ENCODE results near the gene TPX2. TPM values are rescaled to one million over a fixed set of nuclear protein-coding genes. Genes with fewer than 3 reads are reported as not detected.

TPX2 gene
- total and polyA plus RNA-seq, 10 of the 15 experiments (the other 5 are each of a cell fraction or from before 2014, with no cell fraction given): 29.7 to 144 (median 89.0) TPM

DNA sequence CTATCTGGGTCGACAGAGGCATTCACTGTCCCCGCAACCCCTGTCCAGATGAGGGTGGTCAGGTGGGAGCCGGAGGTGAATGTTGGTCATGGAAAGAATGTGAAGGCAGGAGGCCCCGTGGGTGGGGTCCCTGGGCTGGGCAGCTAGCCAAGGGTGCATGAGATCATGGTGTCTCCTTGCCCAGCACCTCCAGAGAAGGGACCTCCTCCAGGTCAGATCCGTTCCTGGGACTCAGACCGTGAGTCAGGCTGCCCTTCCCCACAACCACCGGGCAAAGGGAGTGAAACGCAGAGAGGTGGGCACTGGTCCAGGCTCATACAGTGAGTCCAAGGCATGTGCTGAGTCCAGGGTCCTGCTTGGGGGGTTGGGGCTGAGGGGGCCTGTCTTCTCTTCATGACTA, 102.8 kb downstream of the TPX2 start:
- RAD21 ChIA-PET (ENCODE audit: unreplicated experiment): no interaction called here
- in situ Hi-C loops (cut with MboI): no loop called here
- 54% methylated on average over 8 of the region's 8 CpGs for WGBS (ENCODE audit: insufficient coverage, insufficient replicate concordance, low lambda C conversion rate, missing lambda C conversion rate)
- ATAC-seq (no peak), DNase-seq (ENCODE audit: low read depth, low spot score) (no peak), FAIRE-seq (no peak)
- POLR2A ChIA-PET: no interaction called here
- intact Hi-C loops (cut with micrococcal nuclease; ENCODE audit: unreplicated experiment): no loop called here
- H3K27ac ChIP-seq (ENCODE audit: control insufficient read depth, insufficient read depth): no peak overlapping the region
- H3K4me1 ChIP-seq (ENCODE audit: control insufficient read depth, insufficient read depth, low read length): peaks cover 5% of the 10 kb centered on the region; the same call in 1 of the 2 replicates
- H3K9me3 ChIP-seq (replicated peaks; ENCODE audit: control insufficient read depth, insufficient read depth, low read length): no peaks in the 10 kb centered on the region
- no peaks in the 10 kb centered on the region for H4K20me1 ChIP-seq (ENCODE audit: control insufficient read depth, insufficient read depth)
- no TSS peak for BruUV-seq (replicated peaks)
- no peak overlapping the region for H3K9ac ChIP-seq (ENCODE audit: control insufficient read depth, insufficient read depth, low read length)
- no peaks in the 10 kb centered on the region for H3K79me2 ChIP-seq (ENCODE audit: control insufficient read depth, insufficient read depth, low read length)
- no peak overlapping the region for H2AFZ ChIP-seq (ENCODE audit: control insufficient read depth, low read depth, low read length)
- no peak overlapping the region for H3K4me3 ChIP-seq
- no peaks in the 10 kb centered on the region for H3K36me3 ChIP-seq (ENCODE audit: control insufficient read depth in 2 of 2, insufficient read depth in 2 of 2, low read length in 1 of 2)
- TF ChIP-seq ZNF24 (IDR thresholded peaks at IDR 0.05) (no peak), IKZF1 (conservative IDR thresholded peaks at IDR 0.05) (no peak), ZBTB40 (IDR thresholded peaks at IDR 0.05; ENCODE audit: borderline replicate concordance) (no peak), RAD51 (IDR thresholded peaks at IDR 0.05) (no peak), NR2C2 (IDR thresholded peaks at IDR 0.05; ENCODE audit: borderline replicate concordance, control insufficient read depth, insufficient read length, low read depth) (no peak), SREBF1 (IDR thresholded peaks at IDR 0.05; ENCODE audit: low read length) (no peak), USF2 (IDR thresholded peaks at IDR 0.05; ENCODE audit: borderline replicate concordance, low read depth, low read length) (no peak)
- TF ChIP-seq, protein P1, sequence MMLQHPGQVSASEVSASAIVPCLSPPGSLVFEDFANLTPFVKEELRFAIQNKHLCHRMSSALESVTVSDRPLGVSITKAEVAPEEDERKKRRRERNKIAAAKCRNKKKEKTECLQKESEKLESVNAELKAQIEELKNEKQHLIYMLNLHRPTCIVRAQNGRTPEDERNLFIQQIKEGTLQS (IDR thresholded peaks at IDR 0.05; ENCODE audit: borderline replicate concordance, extremely low read depth, low read depth, low read length): no peak
- TF ChIP-seq, protein P2, sequence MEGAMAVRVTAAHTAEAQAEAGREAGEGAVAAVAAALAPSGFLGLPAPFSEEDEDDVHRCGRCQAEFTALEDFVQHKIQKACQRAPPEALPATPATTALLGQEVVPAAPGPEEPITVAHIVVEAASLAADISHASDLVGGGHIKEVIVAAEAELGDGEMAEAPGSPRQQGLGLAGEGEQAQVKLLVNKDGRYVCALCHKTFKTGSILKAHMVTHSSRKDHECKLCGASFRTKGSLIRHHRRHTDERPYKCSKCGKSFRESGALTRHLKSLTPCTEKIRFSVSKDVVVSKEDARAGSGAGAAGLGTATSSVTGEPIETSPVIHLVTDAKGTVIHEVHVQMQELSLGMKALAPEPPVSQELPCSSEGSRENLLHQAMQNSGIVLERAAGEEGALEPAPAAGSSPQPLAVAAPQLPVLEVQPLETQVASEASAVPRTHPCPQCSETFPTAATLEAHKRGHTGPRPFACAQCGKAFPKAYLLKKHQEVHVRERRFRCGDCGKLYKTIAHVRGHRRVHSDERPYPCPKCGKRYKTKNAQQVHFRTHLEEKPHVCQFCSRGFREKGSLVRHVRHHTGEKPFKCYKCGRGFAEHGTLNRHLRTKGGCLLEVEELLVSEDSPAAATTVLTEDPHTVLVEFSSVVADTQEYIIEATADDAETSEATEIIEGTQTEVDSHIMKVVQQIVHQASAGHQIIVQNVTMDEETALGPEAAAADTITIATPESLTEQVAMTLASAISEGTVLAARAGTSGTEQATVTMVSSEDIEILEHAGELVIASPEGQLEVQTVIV (IDR thresholded peaks at IDR 0.05; ENCODE audit: borderline replicate concordance, partially characterized antibody): no peak
- TF ChIP-seq, protein P3, sequence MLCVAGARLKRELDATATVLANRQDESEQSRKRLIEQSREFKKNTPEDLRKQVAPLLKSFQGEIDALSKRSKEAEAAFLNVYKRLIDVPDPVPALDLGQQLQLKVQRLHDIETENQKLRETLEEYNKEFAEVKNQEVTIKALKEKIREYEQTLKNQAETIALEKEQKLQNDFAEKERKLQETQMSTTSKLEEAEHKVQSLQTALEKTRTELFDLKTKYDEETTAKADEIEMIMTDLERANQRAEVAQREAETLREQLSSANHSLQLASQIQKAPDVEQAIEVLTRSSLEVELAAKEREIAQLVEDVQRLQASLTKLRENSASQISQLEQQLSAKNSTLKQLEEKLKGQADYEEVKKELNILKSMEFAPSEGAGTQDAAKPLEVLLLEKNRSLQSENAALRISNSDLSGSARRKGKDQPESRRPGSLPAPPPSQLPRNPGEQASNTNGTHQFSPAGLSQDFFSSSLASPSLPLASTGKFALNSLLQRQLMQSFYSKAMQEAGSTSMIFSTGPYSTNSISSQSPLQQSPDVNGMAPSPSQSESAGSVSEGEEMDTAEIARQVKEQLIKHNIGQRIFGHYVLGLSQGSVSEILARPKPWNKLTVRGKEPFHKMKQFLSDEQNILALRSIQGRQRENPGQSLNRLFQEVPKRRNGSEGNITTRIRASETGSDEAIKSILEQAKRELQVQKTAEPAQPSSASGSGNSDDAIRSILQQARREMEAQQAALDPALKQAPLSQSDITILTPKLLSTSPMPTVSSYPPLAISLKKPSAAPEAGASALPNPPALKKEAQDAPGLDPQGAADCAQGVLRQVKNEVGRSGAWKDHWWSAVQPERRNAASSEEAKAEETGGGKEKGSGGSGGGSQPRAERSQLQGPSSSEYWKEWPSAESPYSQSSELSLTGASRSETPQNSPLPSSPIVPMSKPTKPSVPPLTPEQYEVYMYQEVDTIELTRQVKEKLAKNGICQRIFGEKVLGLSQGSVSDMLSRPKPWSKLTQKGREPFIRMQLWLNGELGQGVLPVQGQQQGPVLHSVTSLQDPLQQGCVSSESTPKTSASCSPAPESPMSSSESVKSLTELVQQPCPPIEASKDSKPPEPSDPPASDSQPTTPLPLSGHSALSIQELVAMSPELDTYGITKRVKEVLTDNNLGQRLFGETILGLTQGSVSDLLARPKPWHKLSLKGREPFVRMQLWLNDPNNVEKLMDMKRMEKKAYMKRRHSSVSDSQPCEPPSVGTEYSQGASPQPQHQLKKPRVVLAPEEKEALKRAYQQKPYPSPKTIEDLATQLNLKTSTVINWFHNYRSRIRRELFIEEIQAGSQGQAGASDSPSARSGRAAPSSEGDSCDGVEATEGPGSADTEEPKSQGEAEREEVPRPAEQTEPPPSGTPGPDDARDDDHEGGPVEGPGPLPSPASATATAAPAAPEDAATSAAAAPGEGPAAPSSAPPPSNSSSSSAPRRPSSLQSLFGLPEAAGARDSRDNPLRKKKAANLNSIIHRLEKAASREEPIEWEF (IDR thresholded peaks at IDR 0.05; ENCODE audit: insufficient replicate concordance, low read depth, low read length): no peak
- no peaks in the 10 kb centered on the region for H3K27me3 ChIP-seq (replicated peaks in 1 of 2; ENCODE audit: control insufficient read depth in 2 of 2, insufficient read depth in 2 of 2, low read length in 1 of 2)
- CTCF ChIA-PET: interaction anchor here (7.3 kb wide), 1 partner anchor 19 kb away, joined by 109 read pairs; the partner anchor contains the start of gene MYLK2
- H3K4me2 ChIP-seq (ENCODE audit: control insufficient read depth, insufficient read depth): no peak overlapping the region
- SMC1A ChIA-PET (ENCODE audit: uncharacterized antibody, unreplicated experiment): no interaction called here
